HG03039 (cell line): ENCODE data around the gene PGM3.

Source experiments
- ATAC-seq: cut with Tn5 transposase; IDR thresholded peaks from one replicate; pipeline ENCODE4 v1.9.1; 2021; ENCODE audit warnings: mild to moderate bottlenecking, moderate library complexity; ENCODE audit not compliant: unreplicated experiment

PGM3 gene

DNA sequence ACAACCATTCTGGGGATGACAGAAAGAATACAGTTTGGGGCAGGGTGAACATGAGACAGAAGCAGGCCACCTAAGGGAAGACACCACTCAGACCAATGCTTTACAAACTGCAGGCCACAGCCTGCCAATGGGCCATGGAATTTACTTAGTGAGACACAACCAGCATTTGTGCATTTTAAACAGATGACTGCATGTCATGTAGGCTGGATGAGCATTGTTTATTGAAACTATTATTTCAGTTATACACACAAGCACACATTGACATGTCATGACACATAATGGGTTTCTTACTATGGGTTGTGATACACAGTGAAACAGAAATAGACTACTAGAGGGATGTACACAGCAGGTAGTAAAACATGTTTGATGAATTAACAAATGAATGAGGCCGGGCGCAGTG lies 8.0 kb downstream of the PGM3 start:
- no peak for ATAC-seq

DNA sequence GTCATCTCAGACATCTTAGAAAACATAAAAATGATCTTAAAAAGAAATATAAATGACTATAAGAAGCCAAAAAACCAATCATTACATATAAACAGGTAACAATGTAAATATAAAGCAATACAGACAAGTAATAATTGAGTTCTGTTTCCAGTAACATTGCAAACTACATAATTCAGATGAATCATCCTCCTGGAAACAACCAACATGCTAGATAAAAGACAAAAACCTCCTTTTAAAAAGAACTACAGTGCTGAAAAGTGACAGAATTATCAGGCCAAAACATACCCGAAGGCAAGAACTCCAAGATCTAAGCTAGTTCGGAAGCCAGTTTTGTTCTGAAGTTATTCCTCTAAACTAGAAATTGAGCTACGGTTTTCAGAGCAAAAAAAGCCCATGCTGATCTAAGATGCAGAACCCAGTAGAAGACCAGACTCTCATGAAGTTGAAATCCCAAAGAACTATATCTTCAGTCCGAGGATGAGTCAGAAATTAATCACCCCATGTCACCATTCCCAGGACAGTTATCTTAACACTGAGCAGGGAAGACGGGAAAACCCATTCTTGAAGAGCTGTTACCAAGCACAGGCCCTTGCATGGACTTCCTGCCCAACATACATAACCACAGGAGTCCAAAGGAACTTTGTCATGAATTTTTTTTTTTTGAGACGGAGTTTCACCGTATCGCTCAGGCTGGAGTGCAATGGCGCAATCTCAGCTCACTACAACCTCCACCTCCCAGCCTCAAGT lies 9.8 kb downstream of the PGM3 start:
- no peak for ATAC-seq

GRCh38 chr6:83182114-83182513 lies 11.0 kb downstream of the PGM3 start:
- ATAC-seq: no peak

DNA sequence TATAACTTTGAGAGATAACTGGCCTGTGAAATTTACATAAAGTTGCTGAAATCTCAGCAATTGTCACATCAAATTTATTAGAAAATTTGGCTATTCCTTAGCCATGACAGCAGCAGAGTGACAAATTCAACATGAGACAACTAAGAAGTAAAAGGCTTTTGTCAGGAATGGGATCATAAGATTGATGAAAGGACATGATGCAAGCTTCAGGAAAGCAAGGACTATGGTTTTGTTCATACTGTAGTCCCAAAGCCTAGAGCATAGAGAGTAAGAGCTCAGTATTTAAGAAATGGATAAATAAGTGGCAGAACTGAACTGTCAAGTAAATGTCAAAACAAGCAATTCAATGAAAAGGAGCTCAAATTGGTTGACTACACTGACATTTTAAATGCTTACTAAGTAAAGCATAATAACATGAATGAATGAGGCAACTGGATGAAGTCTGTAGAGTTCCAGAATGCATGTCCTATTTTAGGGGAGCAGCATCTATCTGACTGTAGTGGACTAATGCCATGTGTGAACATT lies 12.6 kb downstream of the PGM3 start:
- no peak for ATAC-seq

DNA sequence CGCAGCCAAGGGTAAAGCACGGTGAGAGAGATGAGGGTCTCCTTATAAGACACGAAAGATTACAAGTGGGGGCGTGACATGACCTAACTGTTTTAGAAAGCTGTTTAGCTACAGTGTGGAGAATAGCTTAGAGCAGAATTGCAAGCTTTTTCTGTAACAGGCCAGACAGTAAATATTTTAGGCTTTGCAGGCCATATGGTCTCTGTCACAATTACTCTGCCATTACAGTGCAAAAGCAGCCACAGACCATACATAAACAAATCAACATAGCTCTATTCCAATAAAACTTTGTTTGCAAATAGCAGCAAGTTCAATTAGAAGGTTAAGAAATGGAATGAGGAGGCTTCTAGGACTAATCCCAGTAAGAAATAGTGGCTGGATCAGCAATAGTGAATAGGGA lies 16.8 kb downstream of the PGM3 start:
- no peak for ATAC-seq

DNA sequence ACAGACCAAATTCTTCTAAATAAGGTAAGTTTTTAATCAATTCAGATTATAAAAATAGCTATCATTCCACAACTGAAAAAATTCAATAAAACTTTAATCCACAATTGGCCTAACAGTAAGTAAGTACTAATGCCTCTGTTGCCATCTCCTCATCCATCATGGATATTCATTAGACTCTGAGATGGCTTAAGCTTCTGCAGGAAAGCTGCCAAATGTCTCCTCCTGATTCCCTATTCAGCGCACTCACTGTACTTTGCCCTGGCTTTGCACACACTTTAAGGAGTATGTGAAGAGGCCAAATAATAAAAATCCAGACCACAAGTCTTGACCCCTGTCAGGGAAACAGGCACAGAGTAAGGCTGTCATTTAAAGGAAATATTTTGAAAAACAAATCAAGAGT lies 23.6 kb downstream of the PGM3 start:
- no peak for ATAC-seq

GRCh38 chr6:83169106-83169505 lies 24.0 kb downstream of the PGM3 start:
- no peak for ATAC-seq

- no peak for ATAC-seq
Observed at GRCh38 chr6:83168556-83168955, 24.5 kb downstream of the PGM3 start.

DNA sequence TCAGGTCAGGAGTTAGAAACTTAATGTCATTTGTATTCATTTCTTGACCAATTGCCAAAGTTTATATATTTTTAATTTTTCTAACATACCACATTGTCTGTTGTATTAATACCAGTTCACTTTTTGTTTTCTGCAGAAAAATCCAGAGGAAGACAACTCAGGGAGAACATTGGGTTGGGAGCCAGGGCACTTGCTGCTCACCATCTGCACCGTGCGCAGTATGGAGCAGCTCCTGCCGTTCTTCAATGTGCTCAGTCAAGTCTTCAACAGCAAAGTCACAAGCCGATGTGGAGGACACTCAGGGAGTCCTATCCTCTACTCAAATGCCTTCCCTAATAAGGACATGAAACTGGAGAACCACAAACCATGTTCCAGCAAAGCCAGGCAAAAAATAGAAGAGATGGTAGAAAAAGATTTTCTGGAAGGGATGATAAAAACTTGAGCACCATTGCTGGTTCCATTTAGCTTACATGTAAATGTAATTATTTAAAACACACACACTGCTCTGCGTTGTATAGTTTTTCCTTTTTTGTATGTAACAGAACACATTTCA lies 25.3 kb downstream of the PGM3 start:
- ATAC-seq: no peak

DNA sequence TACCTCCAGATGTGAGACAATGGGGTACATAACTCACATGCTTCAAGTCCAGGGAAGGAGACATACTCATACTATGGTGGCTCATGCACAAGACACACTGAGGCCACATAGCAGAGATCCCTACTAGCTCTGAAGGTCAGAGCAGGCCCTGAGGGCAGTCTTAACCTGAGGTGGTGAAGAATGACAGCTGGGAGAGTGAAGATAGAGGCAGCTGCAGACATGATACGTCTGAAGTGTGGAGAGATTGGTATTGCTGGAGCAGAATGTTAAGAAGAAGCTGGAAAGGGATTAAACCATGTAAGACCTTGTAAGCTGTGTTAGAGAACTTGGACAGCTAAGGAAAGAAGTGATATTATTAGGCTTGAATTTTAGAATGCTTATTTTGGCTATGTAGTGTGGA lies 32.9 kb downstream of the PGM3 start:
- no peak for ATAC-seq

GRCh38 chr6:83155794-83156193 lies 37.3 kb downstream of the PGM3 start:
- no peak for ATAC-seq

- ATAC-seq: no peak
Observed at GRCh38 chr6:83153883-83154521, 39.1 kb downstream of the PGM3 start.

- ATAC-seq: no peak
Observed at GRCh38 chr6:83152913-83153312, 40.2 kb downstream of the PGM3 start.

- no peak for ATAC-seq
Observed at GRCh38 chr6:83151114-83151513, 42.0 kb downstream of the PGM3 start.

GRCh38 chr6:83138758-83139157 lies 54.3 kb downstream of the PGM3 start:
- ATAC-seq: no peak

DNA sequence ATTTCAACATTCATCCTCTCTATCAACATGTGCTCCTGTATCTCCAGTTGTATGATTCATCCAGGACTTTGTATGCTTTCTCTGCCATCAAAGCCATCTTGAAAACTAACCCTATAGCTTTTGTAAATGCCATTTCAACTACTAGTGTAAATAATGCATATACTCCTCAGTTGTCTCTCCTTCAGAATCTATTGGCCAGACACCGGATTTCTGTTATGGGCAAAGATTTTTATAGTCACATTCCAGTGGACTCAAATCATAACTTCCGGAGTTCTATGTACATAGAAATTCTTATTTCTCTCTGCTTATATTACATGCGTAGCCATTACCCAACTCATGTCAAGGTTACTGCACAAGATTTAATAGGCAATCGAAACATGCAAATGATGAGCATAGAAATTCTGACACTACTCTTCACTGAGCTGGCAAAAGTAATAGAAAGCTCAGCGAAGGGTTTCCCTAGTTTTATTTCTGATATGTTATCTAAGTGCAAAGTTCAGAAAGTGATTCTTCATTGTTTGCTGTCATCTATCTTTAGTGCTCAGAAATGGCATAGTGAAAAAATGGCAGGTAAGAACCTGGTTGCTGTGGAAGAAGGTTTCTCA lies 54.8 kb downstream of the PGM3 start:
- no peak for ATAC-seq

- ATAC-seq: no peak
Observed at GRCh38 chr6:83132121-83132520, 60.9 kb downstream of the PGM3 start.

DNA sequence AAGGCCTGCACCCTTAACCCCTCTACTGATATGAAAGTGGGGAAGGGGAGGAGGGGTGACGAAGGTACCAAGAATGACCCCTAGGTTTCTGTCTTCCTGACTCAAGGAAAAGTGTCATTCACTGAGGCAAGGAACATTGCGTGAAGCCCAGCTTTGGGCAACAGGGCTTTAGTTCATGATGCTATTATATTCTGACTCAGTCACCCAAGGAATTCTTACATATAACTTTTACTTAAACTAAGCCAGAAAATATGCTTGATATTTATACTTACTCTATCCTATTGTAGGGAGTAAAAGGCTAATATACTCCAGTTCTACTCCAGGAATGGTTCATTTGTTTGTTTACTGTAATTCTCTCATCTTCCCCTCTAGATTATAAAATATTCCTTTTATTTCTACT lies 65.1 kb downstream of the PGM3 start:
- ATAC-seq: no peak

GRCh38 chr6:83127258-83127657 lies 65.8 kb downstream of the PGM3 start:
- ATAC-seq: no peak

DNA sequence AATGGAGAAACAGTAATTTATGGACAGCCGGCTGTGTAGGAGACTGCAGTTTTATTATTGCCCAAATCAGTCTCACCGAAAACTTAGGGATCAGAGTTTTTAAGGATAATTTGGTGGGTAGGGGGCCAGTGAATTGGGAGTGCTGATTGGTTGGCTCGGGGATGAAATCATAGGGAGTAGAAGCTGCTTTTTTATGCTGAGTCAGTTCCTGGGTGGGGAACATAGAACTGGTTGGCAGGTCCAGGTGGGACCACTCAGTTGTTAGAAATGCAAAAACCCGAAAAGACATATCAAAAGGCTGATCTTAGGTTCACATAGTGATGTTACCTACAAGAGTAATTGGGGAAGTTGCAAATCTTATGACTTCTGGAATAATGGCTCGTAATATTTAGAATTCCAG lies 66.3 kb downstream of the PGM3 start:
- no peak for ATAC-seq

- no peak for ATAC-seq
Observed at GRCh38 chr6:83126223-83126622, 66.8 kb downstream of the PGM3 start.

DNA sequence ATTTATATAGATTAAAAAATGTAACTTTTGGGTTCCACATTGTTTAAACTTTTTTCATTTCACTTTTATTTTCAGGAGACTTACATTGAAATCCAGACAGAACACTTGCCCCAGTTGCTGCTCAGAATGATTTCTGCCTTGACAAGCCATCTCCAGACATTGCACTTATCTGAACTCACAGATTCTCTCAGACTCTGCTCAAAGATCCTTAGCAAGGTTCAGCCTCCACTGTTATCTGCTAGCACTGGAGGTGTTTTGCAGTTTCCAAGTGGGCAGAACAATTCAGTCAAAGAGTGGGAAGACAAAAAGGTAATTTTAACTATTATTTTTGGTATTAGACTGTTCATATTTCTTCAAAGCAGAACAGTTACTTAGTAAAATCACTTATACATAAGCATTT lies 67.6 kb downstream of the PGM3 start:
- no peak for ATAC-seq
